ENCODE results near the gene PCDHGC5. TPM values are rescaled to one million over a fixed set of nuclear protein-coding genes. Genes with fewer than 3 reads are reported as not detected.

The PCDHGC5 gene
- total RNA-seq, 1 donor from 2014 or later = not detected

GRCh38 chr5:141525653-141526052 lies 36.8 kb downstream of the PCDHGC5 start:
- intact Hi-C loops (cut with micrococcal nuclease) = loop anchor here (1.0 to 2.0 kb wide), 3 partner anchors 33 to 113 kb away; partner anchors contain the start of gene PCDHGA10

DNA sequence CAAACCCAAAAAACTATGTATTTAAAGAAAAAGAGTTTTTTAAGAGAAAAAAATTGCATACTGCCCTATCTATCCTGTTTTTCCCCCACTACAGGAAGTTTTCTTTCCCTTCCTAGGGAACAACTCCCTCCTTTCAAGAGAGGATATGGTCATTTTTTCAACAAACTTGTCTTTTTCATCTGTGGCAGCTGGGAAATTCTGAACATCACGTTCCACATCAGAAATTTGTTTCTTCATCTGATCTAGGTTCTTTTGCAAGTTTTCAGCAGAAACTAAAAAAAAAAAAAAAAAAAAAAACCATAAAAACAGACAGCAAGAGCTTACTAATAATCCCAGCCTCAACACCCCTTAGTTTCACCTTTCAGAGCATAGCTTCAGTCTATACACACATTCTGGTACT lies 38.5 kb downstream of the PCDHGC5 start:
- intact Hi-C loops (cut with micrococcal nuclease) = no loop called here

DNA sequence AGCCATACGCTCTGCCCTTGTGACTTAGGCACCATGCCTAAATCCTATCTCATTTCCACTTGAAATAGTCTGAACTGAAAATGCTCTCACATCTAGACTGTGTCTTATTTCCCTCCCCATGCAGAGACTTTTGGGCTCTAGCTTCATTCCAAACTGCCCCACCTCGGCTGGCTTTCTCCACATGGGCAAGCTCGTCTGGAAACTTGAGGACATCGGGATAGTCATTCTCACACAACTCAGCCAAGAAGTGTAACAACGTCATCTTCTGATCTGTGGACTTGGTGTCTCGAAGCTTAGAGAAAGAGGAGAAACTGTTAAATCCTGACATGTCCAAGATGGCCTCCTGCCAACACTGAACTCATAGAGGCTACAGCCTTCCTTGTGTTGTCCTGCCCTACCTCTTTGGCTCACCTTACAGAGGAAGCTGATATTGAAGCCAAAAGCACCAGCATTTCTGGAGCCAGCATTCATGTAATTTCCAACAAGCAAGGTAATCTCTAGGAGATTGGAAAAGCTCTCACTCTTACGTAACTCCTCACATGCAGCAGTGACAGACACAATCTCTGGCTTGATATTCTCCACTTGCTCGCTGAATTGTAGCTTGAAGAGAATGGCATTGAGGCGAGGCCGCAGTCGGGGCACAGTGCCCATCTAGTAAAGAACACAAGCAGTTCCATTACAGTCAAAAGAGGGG lies 39.6 kb downstream of the PCDHGC5 start:
- intact Hi-C loops (cut with micrococcal nuclease) = no loop called here

- intact Hi-C loops (cut with micrococcal nuclease) = no loop called here
Observed at GRCh38 chr5:141529002-141529401, 40.1 kb downstream of the PCDHGC5 start.

DNA sequence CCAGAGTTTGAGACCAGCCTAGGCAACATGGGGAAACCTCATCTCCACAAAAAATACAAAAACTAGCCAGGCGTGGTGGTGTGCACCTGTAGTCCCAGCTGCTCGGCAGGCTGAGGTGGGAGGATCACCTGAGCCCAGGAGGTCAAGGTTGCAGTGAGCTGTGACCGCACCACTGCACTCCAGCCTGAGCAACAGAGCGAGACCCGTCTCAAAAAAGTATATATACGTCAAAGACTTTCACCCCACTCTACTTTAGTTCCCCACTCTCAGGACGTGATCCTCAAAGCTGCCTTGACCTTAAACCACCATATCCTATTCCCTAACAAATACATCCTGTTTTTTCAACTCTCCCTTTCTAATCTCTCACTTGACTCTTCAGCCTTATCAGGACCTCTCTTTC lies 41.0 kb downstream of the PCDHGC5 start:
- intact Hi-C loops (cut with micrococcal nuclease) = no loop called here

DNA sequence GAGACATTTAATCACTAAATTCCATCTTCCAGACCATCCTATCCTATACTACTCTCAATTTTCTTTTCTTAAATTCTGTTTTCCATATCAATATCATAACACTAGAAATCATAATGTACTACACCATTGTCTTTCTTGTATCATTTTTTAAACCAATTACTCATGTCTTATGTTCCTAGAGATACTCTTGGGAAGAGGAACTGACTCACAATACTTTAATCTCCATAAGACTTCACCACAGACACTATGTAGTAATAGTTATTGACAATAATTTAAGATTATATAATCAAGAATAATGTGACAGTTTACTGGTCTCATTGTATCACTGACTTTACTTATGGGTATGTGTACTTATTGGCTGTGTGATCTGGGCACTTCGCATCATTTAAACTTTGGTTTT lies 43.8 kb downstream of the PCDHGC5 start:
- intact Hi-C loops (cut with micrococcal nuclease) = no loop called here

- intact Hi-C loops (cut with micrococcal nuclease) = no loop called here
Observed at GRCh38 chr5:141533897-141534296, 45.0 kb downstream of the PCDHGC5 start.

DNA sequence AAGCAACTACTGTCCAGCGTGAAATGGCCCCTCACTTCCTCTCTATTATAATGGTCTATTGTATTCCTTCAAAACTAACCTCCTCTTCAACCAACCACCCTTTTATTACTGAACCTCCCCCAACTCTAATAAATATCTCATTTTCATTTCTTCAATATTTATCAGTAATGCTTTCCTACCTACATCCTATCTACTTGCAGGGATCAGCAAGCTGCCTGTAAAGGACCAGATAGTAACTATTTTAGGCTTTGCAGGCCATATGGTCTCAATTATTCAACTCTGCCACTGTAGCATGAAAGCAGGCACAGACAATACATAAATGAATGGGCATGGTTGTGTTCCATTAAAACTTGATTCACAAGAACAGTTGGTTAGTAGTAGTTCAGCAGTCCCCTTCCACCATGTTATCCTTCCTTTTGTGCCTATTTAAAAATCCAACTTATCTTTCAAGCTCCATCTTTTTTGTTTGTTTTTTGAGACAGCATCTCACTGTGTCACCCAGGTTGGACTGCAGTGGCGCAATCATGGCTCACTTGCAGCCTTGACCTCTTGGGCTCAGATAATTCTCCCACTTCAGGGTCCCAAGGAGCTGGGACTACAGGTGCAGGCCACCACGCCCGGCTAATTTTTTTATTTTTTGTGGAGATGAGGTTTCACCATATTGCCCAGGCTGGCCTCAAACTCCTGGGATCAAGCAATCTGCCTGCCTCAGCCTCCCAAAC lies 45.8 kb downstream of the PCDHGC5 start:
- intact Hi-C loops (cut with micrococcal nuclease) = no loop called here

Other genes with a start within 250 kb of the PCDHGC5 start
- not detected in 2 replicates for gene PCDHB15, start 243.7 kb upstream of the PCDHGC5 start, total RNA-seq
- gene SLC25A2, start 185.0 kb upstream of the PCDHGC5 start, total RNA-seq = 0.44 and 0.56 TPM in 2 replicates
- gene TAF7, start 168.3 kb upstream of the PCDHGC5 start, total RNA-seq = 61.0 and 65.9 TPM in 2 replicates
- 0.15 and 0.17 TPM in 2 replicates for gene PCDHGA1, start 158.6 kb upstream of the PCDHGC5 start, total RNA-seq
- 0.05 and 0.07 TPM in 2 replicates for gene PCDHGA2, start 150.3 kb upstream of the PCDHGC5 start, total RNA-seq
- gene PCDHGA3, start 145.3 kb upstream of the PCDHGC5 start, total RNA-seq = 0.07 and 0.34 TPM in 2 replicates
- gene PCDHGB1, start 139.0 kb upstream of the PCDHGC5 start, total RNA-seq = 0.15 and 0.17 TPM in 2 replicates
- 0.74 and 0.98 TPM in 2 replicates for gene PCDHGA4, start 134.1 kb upstream of the PCDHGC5 start, total RNA-seq
- gene PCDHGB2, start 129.1 kb upstream of the PCDHGC5 start, total RNA-seq = 1.0 and 1.3 TPM in 2 replicates
- gene PCDHGA5, start 124.9 kb upstream of the PCDHGC5 start, total RNA-seq = 0.46 and 0.49 TPM in 2 replicates
- 0.88 and 1.3 TPM in 2 replicates for gene PCDHGB3, start 118.8 kb upstream of the PCDHGC5 start, total RNA-seq
- 0.44 and 0.80 TPM in 2 replicates for gene PCDHGA6, start 115.2 kb upstream of the PCDHGC5 start, total RNA-seq
- gene PCDHGA7, start 106.3 kb upstream of the PCDHGC5 start, total RNA-seq = 0.15 and 0.24 TPM in 2 replicates
- 0.17 TPM in 2 replicates for gene PCDHGB4, start 101.4 kb upstream of the PCDHGC5 start, total RNA-seq
- 0.07 and 0.15 TPM in 2 replicates for gene PCDHGA8, start 96.4 kb upstream of the PCDHGC5 start, total RNA-seq
- gene PCDHGB5, start 91.1 kb upstream of the PCDHGC5 start, total RNA-seq = 0.46 and 0.66 TPM in 2 replicates
- 0.17 and 0.27 TPM in 2 replicates for gene PCDHGA9, start 86.3 kb upstream of the PCDHGC5 start, total RNA-seq
- gene PCDHGB6, start 81.1 kb upstream of the PCDHGC5 start, total RNA-seq = 0.22 and 0.37 TPM in 2 replicates
- 0.20 and 0.27 TPM in 2 replicates for gene PCDHGA10, start 76.1 kb upstream of the PCDHGC5 start, total RNA-seq
- gene PCDHGB7, start 71.4 kb upstream of the PCDHGC5 start, total RNA-seq = 0.07 and 0.29 TPM in 2 replicates
- gene PCDHGA11, start 68.0 kb upstream of the PCDHGC5 start, total RNA-seq = 0.24 and 0.32 TPM in 2 replicates
- gene PCDHGA12, start 58.6 kb upstream of the PCDHGC5 start, total RNA-seq = 0.12 and 0.20 TPM in 2 replicates
- 0.07 TPM in 1 of 2 replicates, not detected in the other for gene PCDHGC3, start 13.1 kb upstream of the PCDHGC5 start, total RNA-seq
- gene PCDHGC4, start 4.1 kb upstream of the PCDHGC5 start, total RNA-seq = 0.37 TPM in 1 of 2 replicates, not detected in the other
- 273 and 283 TPM in 2 replicates for gene DIAPH1, start 129.9 kb downstream of the PCDHGC5 start, total RNA-seq
- gene HDAC3, start 147.8 kb downstream of the PCDHGC5 start, total RNA-seq = 77.6 and 87.0 TPM in 2 replicates
- gene RELL2, start 147.9 kb downstream of the PCDHGC5 start, total RNA-seq = 18.2 and 19.3 TPM in 2 replicates
- gene FCHSD1, start 162.3 kb downstream of the PCDHGC5 start, total RNA-seq = 59.0 and 60.5 TPM in 2 replicates
- 8.3 and 8.7 TPM in 2 replicates for gene ARAP3, start 193.1 kb downstream of the PCDHGC5 start, total RNA-seq